ENCODE measurements around the gene C1QTNF9. TPM values are rescaled to one million over a fixed set of nuclear protein-coding genes. Genes with fewer than 3 reads are reported as not detected.

C1QTNF9 gene
- total and polyA plus RNA-seq, 2 donors (not counting 1 experiment from before 2014, with no cell fraction given): not detected

GRCh38 chr13:24274452-24275021 lies 34.8 kb upstream of the C1QTNF9 start:
- Histone ChIP-seq H3K79me2 (ENCODE audit: control insufficient read depth, insufficient read depth, low read length) (peaks cover 18% of the 10 kb centered on the region), H4K20me1 (ENCODE audit: control insufficient read depth, insufficient read depth, low read length, poor library complexity, severe bottlenecking) (no peaks in the 10 kb centered on the region), H3K36me3 (replicated peaks in 1 of 2; ENCODE audit: control extremely low read depth in 1 of 2, control insufficient read depth in 1 of 2, extremely low read depth in 1 of 2, insufficient read depth in 2 of 2, low read length in 1 of 2) (no peaks in the 10 kb centered on the region), H3K4me2 (replicated peaks; ENCODE audit: low read depth, low read length, poor library complexity, severe bottlenecking) (peak overlapping the region; percentile 41), H3K27me3 (replicated peaks in 1 of 4; ENCODE audit: control extremely low read depth in 1 of 4, control insufficient read depth in 3 of 4, insufficient read depth in 4 of 4, low read length in 3 of 4) (no peaks in the 10 kb centered on the region), H2AFZ (ENCODE audit: insufficient read depth, low read depth, low read length, poor library complexity, severe bottlenecking) (no peak overlapping the region), H3K27ac (ENCODE audit: low read length in 2 of 2) (peak overlapping the region; percentile 80), H3K4me3 (ENCODE audit: control extremely low read depth in 1 of 5, extremely low read depth in 1 of 5, insufficient read depth in 1 of 5, low read depth in 2 of 5, low read length in 4 of 5) (peak overlapping the region in 1 of 5 experiments; percentile 38), H3K4me1 (ENCODE audit: control insufficient read depth in 2 of 2, insufficient read depth in 2 of 2, low read length in 2 of 2) (peaks cover 54 to 67% of the 10 kb centered on the region in 2 donors), H3K9ac (ENCODE audit: low read length) (peak overlapping the region; percentile 7), H3K9me3 (ENCODE audit: control extremely low read depth in 1 of 3, control insufficient read depth in 2 of 3, insufficient read depth in 1 of 3, low read length in 2 of 3) (no peaks in the 10 kb centered on the region)
- DNase-seq: peak; percentile 87
- CTCF ChIA-PET: interaction anchor here (0.8 to 2.5 kb wide), 4 partner anchors 10 to 385 kb away, joined by 3 to 12 read pairs (median 3); partner anchors contain the start of gene MIPEP
- Mint-ChIP-seq H3K4me1 (peaks cover 64% of the 10 kb centered on the region), H3K27me3 (no peaks in the 10 kb centered on the region), H3K27ac (peak overlapping the region; percentile 91), H3K9me3 (ENCODE audit: insufficient read depth) (no peaks in the 10 kb centered on the region), H3K4me3 (peak overlapping the region; percentile 61)
- intact Hi-C loops (cut with micrococcal nuclease): loop anchor here (5.0 to 10.0 kb wide), 7 partner anchors 47 to 1980 kb away; partner anchors contain the start of genes CDK8, MTMR6 and PARP4
- 0% methylated on average over 5 of the region's 6 CpGs for WGBS (ENCODE audit: insufficient coverage)
- TF ChIP-seq CTCF (IDR thresholded peaks at IDR 0.05) (no peak), EZH2 (IDR thresholded peaks at IDR 0.05; ENCODE audit: borderline replicate concordance, insufficient read depth, low read depth, low read length, poor library complexity, severe bottlenecking) (no peak)
- peak; percentile 63 for ATAC-seq (ENCODE audit: low read depth)
- POLR2A ChIA-PET: interaction anchor here (0.9 kb wide), 1 partner anchor 8 kb away, joined by 3 read pairs; no protein-coding TSS in a partner anchor

GRCh38 chr13:24275041-24275440 lies 34.3 kb upstream of the C1QTNF9 start:
- intact Hi-C loops (cut with micrococcal nuclease): loop anchor here (10.0 kb wide), 2 partner anchors 1010 to 1980 kb away; partner anchors contain the start of genes CDK8 and MTMR6
- Mint-ChIP-seq H3K4me1 (peaks cover 61% of the 10 kb centered on the region), H3K9me3 (ENCODE audit: insufficient read depth) (no peaks in the 10 kb centered on the region), H3K4me3 (peak overlapping the region; percentile 61), H3K27ac (peak overlapping the region; percentile 91), H3K27me3 (no peaks in the 10 kb centered on the region)
- Histone ChIP-seq H3K79me2 (ENCODE audit: control insufficient read depth, insufficient read depth, low read length) (peaks cover 18% of the 10 kb centered on the region), H4K20me1 (ENCODE audit: control insufficient read depth, insufficient read depth, low read length, poor library complexity, severe bottlenecking) (no peaks in the 10 kb centered on the region), H3K9ac (ENCODE audit: low read length) (peak overlapping the region; percentile 1), H3K36me3 (replicated peaks in 1 of 2; ENCODE audit: control extremely low read depth in 1 of 2, control insufficient read depth in 1 of 2, extremely low read depth in 1 of 2, insufficient read depth in 2 of 2, low read length in 1 of 2) (no peaks in the 10 kb centered on the region), H3K27me3 (replicated peaks in 1 of 4; ENCODE audit: control extremely low read depth in 1 of 4, control insufficient read depth in 3 of 4, insufficient read depth in 4 of 4, low read length in 3 of 4) (no peaks in the 10 kb centered on the region), H3K4me1 (ENCODE audit: control insufficient read depth in 2 of 2, insufficient read depth in 2 of 2, low read length in 2 of 2) (peaks cover 53 to 67% of the 10 kb centered on the region in 2 donors), H3K27ac (ENCODE audit: low read length in 2 of 2) (peak overlapping the region; percentile 80), H3K4me3 (ENCODE audit: control extremely low read depth in 1 of 5, extremely low read depth in 1 of 5, insufficient read depth in 1 of 5, low read depth in 2 of 5, low read length in 4 of 5) (peak overlapping the region in 1 of 5 experiments; percentile 38), H2AFZ (ENCODE audit: insufficient read depth, low read depth, low read length, poor library complexity, severe bottlenecking) (no peak overlapping the region), H3K4me2 (replicated peaks; ENCODE audit: low read depth, low read length, poor library complexity, severe bottlenecking) (peak overlapping the region; percentile 41), H3K9me3 (ENCODE audit: control extremely low read depth in 1 of 3, control insufficient read depth in 2 of 3, insufficient read depth in 1 of 3, low read length in 2 of 3) (no peaks in the 10 kb centered on the region)
- DNase-seq (no peak), ATAC-seq (ENCODE audit: low read depth) (no peak)
- CTCF ChIA-PET: interaction anchor here (0.9 to 2.5 kb wide), 3 partner anchors 11 to 47 kb away, joined by 3 to 12 read pairs (median 3); no protein-coding TSS in a partner anchor
- TF ChIP-seq EZH2 (IDR thresholded peaks at IDR 0.05; ENCODE audit: borderline replicate concordance, insufficient read depth, low read depth, low read length, poor library complexity, severe bottlenecking) (no peak), CTCF (IDR thresholded peaks at IDR 0.05) (no peak)
- POLR2A ChIA-PET: no interaction called here
